Panc1 (cell line): ENCODE results near the gene NUTF2. TPM values are rescaled to one million over a fixed set of nuclear protein-coding genes. Genes with fewer than 3 reads are reported as not detected.

ENCODE experiments used
- ATAC-seq: fragments of 200-7000 bp; cut with Tn5 transposase; 2 replicates; pipeline ENCODE4 v1.9.1; 2020; ENCODE audit warnings: mild to moderate bottlenecking, moderate library complexity
- BruUV-seq: library from RNA; stranded (reverse); fragments of 400-500 nt; replicated peaks from 2 replicates; lab custom pipeline; 2021; lab: Mats Ljungman, UMichigan
- CTCF ChIA-PET: fragments of 300-600 bp; sonication (Branson Sonifier 250); formaldehyde crosslinking; loops from one replicate; lab custom pipeline; 2022; ENCODE audit warnings: antibody characterized with exemption; lab: Charles Lee
- POLR2A ChIA-PET: fragments of 300-600 bp; sonication (Branson Sonifier 250); formaldehyde crosslinking; loops from one replicate; lab custom pipeline; 2022; ENCODE audit warnings: antibody characterized with exemption; lab: Charles Lee
- DNase-seq: peaks from one replicate; pipeline ENCODE4 v3.0.0-alpha.2; 2010; ENCODE audit warnings: low read depth, low spot score
- H3K27ac ChIP-seq: 2 replicates; pipeline ENCODE4 v1.5.1; 2011; ENCODE audit warnings: mild to moderate bottlenecking, low read length, inconsistent platforms
- H3K27me3 ChIP-seq: fragments of 200-500 bp; sonication (Bioruptor generic); 2 replicates; pipeline ENCODE4 v1.6.0; 2014; ENCODE audit warnings: low read length, inconsistent platforms; ENCODE audit not compliant: control insufficient read depth, insufficient read depth
- H3K36me3 ChIP-seq: fragments of 200-500 bp; sonication (Bioruptor generic); 2 replicates; pipeline ENCODE4 v1.5.1; 2014; ENCODE audit warnings: inconsistent platforms, mild to moderate bottlenecking, low read length, moderate library complexity; ENCODE audit not compliant: control insufficient read depth, insufficient read depth
- H3K4me1 ChIP-seq: 2 replicates; pipeline ENCODE4 v1.5.1; 2011; ENCODE audit warnings: inconsistent platforms, mild to moderate bottlenecking, low read length, moderate library complexity; ENCODE audit not compliant: control insufficient read depth, insufficient read depth
- H3K4me3 ChIP-seq, 2 experiments: 2 replicates each; pipeline ENCODE4 v1.5.1; 2011 to 2012; ENCODE audit warnings: low read depth in 2 of 2, low read length in 2 of 2, mild to moderate bottlenecking in 2 of 2, inconsistent platforms in 1 of 2, moderate library complexity in 1 of 2
- H3K9me3 ChIP-seq: fragments of 200-500 bp; sonication (Bioruptor generic); 2 replicates; pipeline ENCODE4 v1.5.1; 2014; ENCODE audit warnings: low read depth, mild to moderate bottlenecking, inconsistent platforms, low read length, moderate library complexity; ENCODE audit not compliant: control insufficient read depth, insufficient read depth
- CTCF ChIP-seq: fragments of 450-650 bp; IDR thresholded peaks from 2 replicates; pipeline ENCODE4 v1.5.1; 2017; ENCODE audit warnings: mild to moderate bottlenecking
- POLR2AphosphoS5 ChIP-seq: IDR thresholded peaks from 2 replicates; pipeline ENCODE4 v1.6.1; 2012; ENCODE audit warnings: mild to moderate bottlenecking, low read depth, low read length, moderate library complexity
- REST ChIP-seq, 2 experiments: IDR thresholded peaks; 2 replicates each; pipeline ENCODE4 v1.6.1; 2011 to 2012; ENCODE audit warnings: low read depth in 2 of 2, control low read depth in 1 of 2, low read length in 1 of 2, mild to moderate bottlenecking in 1 of 2, moderate library complexity in 1 of 2; ENCODE audit not compliant: insufficient read depth in 1 of 2
- SIN3A ChIP-seq: IDR thresholded peaks from 2 replicates; pipeline ENCODE4 v1.6.1; 2012; ENCODE audit warnings: low read depth, mild to moderate bottlenecking, low read length, moderate library complexity, borderline replicate concordance; ENCODE audit not compliant: insufficient read depth
- TCF7L2 ChIP-seq: IDR thresholded peaks from 2 replicates; pipeline ENCODE4 v1.6.1; 2011; ENCODE audit warnings: mild to moderate bottlenecking, low read depth, low read length, inconsistent platforms
- in situ Hi-C: cut with HindIII; loops from 2 replicates; pipeline ENCODE4 v1.10.0; 2016; ENCODE audit warnings: low sequenced_read_pairs, low pct_unique_long_range_greater_than_20kb
- intact Hi-C: fragments of 100-400 bp; cut with micrococcal nuclease; formaldehyde crosslinking; loops from one replicate; pipeline ENCODE4 v1.10.0; 2022; ENCODE audit not compliant: unreplicated experiment
- total RNA-seq: library from RNA; stranded (reverse); gene quantifications from one replicate; pipeline ENCODE4 v1.2.1, GENCODE V29; 2021; ENCODE audit not compliant: unreplicated experiment

NUTF2 gene
- total RNA-seq, 1 experiment from 2014 or later, result 119 TPM

GRCh38 chr16:67814567-67814966 lies 32.2 kb upstream of the NUTF2 start:
- Histone ChIP-seq H3K4me1 (no peaks in the 10 kb centered on the region), H3K9me3 (no peaks in the 10 kb centered on the region), H3K36me3 (no peaks in the 10 kb centered on the region), H3K27ac (no peak overlapping the region), H3K4me3 (no peak overlapping the region), H3K27me3 (no peaks in the 10 kb centered on the region)
- ChIA-PET CTCF (no interaction called here), POLR2A (interaction anchor here (0.7 kb wide), 1 partner anchor 273 kb away, joined by 3 read pairs; no protein-coding TSS in a partner anchor)
- intact Hi-C loops (no loop called here), in situ Hi-C loops (no loop called here)
- TF ChIP-seq CTCF, result no peak
- TF ChIP-seq SIN3A, result no peak
- no peak for TF ChIP-seq REST (IDR thresholded peaks at IDR 0.05; ENCODE audit: insufficient read depth in 1 of 2, low read depth in 2 of 2, low read length in 1 of 2)
- no peak for TF ChIP-seq POLR2AphosphoS5
- TF ChIP-seq TCF7L2, result no peak
- no TSS peak for BruUV-seq
- DNase-seq (no peak), ATAC-seq (no peak)

GRCh38 chr16:67820608-67821259 lies 26.0 kb upstream of the NUTF2 start:
- Histone ChIP-seq H3K27me3 (no peaks in the 10 kb centered on the region), H3K4me3 (no peak overlapping the region), H3K36me3 (no peaks in the 10 kb centered on the region), H3K4me1 (no peaks in the 10 kb centered on the region), H3K9me3 (no peaks in the 10 kb centered on the region), H3K27ac (no peak overlapping the region)
- no peak for DNase-seq
- BruUV-seq, result no TSS peak
- no peak for ATAC-seq
- TF ChIP-seq REST (IDR thresholded peaks at IDR 0.05; ENCODE audit: insufficient read depth in 1 of 2, low read depth in 2 of 2, low read length in 1 of 2) (no peak), SIN3A (no peak), CTCF (no peak), TCF7L2 (no peak), POLR2AphosphoS5 (no peak)
- in situ Hi-C loops, result no loop called here
- intact Hi-C loops, result no loop called here
- CTCF ChIA-PET, result interaction anchor here (0.6 kb wide), 1 partner anchor 171 kb away, joined by 5 read pairs; no protein-coding TSS in a partner anchor
- POLR2A ChIA-PET, result interaction anchor here (0.7 kb wide), 1 partner anchor 11 kb away, joined by 4 read pairs; no protein-coding TSS in a partner anchor
